ENCODE results near the gene NCBP3.
"Not testable (repeated sequence)": the region's sequence is repeated elsewhere in the genome, so short reads cannot be mapped to it uniquely, and the experiment has no call there.

The NCBP3 gene

DNA sequence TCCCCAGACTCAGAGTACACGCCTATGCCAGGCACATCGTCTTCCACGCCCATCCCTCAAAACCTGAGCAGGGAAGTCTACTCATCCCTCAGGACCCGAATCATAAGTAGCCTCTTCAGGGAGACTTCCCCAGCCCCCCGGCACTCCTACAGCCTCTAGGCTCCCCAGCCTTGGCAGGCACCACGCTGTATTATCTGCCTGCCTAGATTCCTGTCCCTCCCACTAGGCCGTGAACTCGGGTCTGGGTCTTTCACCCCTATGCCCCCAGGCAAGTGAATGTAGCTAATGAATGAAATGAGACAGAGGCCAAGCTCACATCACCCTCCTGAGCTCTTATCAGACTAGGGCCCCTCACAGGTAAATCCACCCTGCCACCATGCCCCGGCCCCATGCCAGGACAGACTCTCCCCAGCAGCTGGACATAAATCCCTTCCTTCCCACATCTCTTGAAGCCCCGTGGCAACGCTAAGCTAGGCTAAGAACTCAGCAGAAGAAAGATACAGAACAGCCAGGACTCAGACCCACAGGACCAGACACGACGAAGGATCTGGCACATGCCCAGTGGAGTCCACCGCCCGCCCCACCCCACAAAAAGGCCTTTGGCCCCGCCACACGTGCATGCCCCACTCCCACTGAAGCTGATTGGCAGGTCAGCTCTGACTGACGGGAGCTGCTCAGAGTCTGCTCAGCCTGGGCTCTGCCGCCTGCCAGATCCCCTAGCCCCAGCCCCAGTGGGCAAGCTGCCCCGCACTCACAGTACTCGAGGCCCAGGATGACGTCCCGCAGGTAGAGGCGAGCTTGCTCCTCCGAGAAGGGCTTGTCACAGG, 33.8 kb upstream of the NCBP3 start:
- no peak for DNase-seq

DNA sequence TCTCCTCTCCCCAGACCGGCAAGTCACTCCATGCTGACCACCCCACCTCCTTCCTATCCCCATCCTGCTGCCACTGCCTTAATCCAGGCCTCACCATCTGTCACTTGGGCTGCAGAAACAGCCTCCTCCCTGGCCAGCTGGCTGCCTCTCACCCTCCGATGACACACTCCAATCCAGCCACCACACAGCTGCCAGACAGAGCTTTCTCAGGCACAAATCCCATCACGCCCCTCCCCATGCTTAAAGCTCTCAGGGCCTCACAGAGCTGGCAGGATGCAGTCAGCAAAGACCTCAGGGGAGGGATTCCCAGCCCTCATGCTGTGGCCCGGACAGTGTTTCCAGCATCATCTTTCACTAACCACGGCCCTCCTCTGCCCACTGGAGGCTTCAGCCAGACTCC, 33.1 kb upstream of the NCBP3 start:
- DNase-seq: no peak

DNA sequence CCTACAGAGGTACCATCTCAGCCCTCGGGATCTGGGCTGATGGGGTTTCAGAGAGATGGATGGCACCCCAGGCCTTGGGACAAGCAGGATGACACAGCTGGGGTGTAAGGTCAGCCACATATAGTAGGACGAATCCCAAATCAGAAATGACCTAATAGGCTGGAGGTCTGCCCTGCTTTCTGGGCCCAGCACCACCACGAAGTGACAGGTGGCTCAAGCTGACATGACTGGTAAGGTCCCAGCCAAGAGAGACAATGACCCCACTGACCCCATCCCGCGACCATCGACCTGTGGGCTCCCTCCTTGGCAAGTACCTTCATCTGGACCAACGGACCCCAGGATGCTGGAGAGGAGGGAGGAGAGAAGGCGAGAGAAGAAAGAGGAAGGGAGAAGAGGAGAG, 31.2 kb upstream of the NCBP3 start:
- no peak for DNase-seq

DNA sequence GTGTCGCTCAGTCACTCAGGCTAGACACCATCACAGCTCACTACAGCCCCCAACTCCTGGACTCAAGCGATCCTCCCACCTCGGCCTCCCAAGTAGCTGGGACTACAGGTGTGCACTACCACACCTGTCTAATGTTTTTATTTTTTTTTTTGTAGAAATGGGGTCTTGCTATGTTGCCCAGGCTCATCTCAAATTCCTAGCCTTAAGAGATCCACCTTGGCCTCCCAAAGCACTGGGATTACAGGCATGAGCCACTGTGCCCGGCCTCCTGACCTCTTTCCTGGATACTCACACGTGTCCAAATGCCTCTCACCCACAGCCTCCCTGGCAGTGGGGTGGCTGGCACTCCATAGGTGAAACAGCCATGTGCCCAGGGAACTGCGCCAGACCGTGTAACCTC, 29.3 kb upstream of the NCBP3 start:
- no peak for DNase-seq

DNA sequence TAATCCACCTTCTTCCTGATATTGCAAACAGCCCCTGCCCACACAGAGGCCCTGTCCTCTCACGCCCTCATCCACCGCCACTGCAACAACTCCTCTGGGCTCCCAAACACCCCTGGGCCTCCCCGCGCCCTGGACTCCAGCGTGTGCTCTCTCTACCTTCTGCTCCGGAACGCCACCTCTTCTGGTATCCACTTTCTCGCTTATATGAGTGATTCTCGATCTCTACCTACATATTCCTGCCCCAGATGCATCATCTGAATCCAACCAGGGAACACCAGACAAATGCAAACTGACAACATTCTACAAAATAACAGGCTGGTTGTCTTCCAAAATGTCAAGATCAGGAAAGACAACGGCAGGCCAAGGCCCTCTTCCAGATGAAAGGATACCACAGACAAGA, 27.8 kb upstream of the NCBP3 start:
- DNase-seq: no peak

DNA sequence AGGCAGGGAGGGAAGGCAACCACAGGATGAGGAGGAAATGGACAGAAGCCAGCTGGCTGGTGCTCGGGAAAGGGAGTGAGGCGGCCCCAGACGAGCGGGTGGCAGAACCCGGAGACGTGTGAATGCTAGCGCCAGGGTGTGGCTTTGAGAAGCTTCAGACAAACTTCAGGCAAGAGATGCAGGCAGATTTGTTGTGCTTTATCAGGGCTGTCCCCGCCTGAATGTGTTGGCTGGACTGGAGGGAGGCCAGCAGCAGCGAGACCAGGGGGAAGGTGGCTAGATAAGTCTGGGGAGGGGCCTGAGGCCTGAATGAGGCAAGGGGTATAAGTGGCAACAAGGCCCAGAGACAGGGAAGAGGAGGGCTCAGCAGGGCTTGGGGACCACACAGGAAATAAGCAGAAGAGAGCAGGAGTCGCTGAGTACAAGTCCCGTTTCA, 24.8 kb upstream of the NCBP3 start:
- DNase-seq: peak; percentile 80

DNA sequence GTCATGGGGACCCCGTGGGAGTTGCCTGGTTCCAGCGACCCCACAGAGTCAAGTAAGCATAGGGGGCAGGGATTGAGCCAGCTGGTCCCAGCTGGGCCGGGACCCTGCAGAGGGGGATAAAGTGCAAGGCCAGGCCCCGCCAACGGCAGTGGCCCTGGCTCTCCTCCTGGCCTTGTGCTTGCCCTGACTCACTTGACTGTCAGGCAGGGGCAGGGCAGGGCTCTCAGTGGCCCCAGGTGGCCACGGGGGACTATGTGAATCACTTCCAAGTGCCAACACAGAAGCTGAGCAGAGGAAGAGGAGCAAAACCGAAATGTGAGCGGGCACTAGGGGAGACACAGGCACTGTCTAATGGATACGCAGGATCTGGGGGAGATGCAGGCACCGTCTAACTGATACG, 21.6 kb upstream of the NCBP3 start:
- no peak for DNase-seq

DNA sequence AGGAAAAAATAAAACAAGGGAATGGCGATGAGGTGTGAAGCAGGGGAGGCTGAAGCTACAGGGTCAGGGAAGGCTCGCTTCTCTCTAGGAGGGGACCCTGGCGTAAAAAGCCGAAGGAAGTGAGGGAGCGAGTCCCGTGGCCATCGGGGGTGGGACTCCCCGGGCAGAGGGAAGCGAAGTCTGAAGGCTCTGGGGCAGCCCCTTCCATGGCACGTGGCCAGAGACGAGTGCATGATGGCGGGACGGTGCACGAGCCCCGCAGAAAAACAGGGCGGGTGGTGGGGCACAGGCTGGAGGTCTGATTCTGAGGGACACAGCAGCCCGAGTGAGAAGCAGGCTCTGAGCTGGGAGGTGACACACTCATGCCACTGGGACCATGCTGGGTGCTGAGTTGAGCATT, 21.1 kb upstream of the NCBP3 start:
- no peak for DNase-seq

DNA sequence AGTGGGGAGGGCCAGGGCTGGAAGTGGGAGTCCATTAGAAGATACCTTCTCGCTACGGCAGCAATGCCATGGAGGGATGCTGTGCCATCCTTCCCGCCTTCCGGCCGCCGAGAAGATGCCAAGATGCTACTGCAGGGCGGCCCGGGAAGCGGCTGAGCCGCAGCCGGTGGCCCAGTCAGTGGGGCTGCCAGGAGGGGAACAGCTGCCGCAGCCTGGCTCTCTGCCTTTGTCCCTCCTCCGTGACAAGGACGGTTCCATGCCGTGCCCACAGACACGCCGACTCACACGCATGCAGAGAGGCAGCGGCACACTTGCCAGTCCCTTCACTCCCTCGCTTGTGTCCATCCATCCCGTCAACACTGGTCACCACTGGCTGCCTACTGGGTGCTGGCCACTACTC, 20.2 kb upstream of the NCBP3 start:
- DNase-seq: no peak

DNA sequence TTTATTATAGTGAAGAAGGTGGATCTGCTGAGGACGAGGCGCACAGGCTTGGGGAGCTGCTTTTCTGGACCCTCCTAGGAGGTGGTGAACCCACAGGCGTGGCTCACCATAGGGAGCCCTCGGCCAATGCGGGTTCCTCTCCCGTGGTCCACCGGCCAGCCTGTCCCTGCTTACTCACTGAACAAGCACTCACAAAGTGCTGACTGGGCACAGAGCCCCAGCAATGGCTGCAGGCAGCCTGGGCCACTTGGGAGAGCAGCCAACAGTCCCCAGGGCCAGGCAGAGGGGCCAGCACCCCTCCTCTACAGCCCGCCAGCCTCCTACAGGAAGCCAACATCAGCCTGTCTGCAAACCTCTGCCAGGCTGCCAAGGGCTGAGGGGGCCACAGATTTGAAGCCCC, 19.1 kb upstream of the NCBP3 start:
- DNase-seq: no peak

DNA sequence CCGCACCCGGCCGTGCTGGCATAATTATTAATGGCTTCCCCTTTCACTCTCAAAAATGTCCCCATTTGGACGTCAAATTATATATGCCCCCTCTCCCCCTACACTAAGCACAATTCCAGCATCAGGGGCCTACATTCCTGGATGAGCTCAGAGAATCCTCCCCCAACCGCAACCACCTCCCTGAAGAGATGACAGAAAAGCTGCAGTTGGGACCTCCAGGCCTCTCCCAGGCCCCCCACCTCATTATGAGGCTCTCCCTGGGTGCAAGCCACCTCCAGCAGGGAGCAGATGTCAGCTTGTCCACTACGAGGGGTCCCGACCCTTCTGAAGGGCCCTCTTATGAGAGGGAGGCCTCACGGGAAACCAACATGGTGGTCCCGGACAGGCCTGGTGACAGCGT, 18.5 kb upstream of the NCBP3 start:
- no peak for DNase-seq

DNA sequence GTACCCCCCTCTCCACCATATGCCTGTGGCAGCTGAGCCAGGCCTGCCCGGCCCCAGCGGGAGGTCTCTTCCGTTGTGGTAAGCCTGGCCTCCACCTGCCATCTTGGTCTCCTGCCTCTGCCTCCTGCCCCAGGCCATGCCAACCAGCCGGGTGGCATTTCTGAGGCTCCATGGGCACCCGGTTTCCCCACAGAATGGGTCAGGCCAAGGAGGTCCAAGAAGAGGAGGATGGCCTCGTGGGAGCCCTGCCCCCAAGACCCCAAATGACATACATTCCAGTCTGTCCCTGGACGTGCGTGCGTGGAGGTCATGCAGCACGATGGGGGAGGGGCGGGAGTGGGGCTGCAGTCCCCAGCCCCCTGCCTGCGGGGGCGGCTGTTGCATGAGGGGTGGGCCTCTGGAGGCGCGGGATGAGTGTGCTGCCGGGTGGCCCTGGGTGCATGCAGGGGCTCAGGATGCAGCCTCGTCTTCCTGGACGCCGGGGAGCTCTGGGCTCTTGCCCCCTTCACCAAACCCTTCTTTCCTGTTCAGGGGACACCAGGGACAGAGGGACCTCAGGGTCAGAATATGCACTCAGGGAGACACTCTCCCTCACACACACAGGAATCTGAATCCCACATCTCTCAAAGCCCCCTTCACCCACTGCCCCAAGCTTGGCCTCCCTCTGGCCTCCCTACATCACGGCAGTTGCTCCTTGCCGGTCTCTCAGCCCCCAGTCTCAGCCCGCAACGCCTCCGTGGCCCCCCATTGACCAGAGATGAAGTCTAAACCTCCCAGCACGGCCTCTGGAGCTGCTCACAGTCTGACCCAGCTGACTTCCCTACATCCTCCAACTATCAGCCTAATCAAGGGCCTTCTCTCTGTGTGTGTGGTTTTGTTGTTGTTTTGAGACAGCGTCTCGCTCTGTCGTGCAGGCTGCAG, 16.0 kb upstream of the NCBP3 start:
- DNase-seq: no peak

DNA sequence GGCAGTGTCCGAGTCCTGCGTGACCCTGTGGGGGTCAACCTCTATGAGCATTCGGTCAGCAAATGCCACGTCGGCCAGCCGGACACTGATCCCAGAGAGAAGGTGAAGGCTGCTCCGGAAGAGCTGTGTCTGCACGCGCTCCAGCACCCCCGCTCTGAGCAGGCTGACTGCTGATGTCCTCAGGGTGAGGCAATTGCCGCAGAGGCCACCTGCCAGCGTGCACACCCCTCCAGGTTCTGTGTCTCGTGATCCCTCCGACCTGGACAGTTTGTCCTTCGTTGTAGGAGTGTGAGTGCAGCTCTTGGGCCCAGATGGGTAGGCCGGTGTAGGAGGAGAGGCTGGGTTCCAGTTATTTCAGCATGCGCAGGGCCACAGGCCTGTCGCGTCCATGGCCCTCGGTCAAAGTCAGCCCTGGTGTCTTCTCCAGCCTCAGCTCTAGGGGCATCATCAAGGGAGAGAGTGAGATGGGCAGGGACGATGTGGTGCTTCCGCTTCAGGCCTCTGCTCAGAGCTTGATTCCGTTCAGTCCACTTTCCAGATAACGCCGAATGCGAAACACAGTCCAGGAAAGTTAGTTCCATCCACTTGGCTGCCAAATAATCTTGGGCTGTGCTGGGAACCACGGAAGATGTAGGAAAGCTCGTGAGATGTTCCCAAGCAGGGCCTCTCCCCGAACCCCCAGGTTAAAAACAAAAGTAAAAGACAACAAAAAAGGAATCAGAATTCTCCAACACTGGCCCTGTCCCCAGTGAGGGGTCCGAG, 15.1 kb upstream of the NCBP3 start:
- no peak for DNase-seq

DNA sequence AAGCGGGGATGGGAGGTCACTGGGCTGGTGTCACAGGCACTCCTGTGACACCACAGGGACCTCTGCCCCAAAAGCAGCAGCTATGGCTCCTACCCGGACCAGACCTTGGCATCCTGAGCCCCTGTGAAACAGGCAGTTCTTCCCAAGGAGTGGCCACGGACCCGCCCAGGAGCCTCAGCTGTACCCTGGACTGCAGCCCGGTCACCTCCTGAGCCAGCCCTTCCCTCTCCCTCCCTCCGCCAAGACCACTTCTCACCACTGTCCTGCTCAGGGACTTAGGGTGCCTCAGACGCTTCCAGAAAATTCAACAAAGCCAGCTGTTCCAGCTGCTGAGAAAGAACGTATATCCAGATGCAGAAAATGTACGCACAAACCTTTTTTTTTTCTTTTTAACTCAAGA, 13.9 kb upstream of the NCBP3 start:
- no peak for DNase-seq

DNA sequence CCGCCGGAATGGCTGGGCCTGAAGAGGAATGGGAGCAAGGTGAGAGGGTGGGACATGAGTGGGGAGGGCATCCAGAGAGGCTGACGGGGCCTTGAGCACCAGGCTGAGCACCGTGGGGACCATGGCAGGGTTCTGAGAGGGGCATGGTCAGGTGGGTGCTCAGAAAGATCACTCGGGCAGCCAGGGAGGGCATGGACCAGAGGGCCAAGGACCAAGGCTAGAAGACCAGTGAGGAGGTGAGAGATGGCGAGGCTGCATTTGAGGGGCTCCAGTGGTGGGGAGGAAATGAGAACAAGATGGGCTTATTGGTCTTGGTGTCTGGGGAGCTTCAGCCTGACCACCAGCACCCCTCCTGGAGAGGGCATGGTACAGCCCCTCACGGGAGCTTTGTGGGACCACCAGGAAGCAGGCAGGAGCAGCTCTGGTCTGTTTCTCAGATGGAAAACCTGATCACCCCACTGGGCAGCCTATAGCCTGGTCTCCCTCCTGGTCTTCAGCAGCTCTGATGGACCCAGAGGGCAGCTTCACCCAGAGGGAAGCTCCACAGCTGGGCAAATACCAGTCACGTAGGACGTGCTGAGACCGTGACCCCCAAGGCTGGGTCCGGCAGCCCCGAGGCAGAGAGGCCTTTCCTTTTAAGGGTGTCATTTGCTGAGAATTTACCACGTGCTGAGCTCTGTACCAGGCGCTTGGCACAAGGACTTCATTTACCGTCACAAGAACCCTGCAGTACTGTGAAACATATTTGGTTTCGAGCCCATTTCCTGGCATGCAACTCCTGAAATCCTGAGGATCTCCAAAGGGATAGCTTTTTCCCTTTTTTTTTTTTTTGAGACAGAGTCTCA, 11.4 kb upstream of the NCBP3 start:
- no peak for DNase-seq

DNA sequence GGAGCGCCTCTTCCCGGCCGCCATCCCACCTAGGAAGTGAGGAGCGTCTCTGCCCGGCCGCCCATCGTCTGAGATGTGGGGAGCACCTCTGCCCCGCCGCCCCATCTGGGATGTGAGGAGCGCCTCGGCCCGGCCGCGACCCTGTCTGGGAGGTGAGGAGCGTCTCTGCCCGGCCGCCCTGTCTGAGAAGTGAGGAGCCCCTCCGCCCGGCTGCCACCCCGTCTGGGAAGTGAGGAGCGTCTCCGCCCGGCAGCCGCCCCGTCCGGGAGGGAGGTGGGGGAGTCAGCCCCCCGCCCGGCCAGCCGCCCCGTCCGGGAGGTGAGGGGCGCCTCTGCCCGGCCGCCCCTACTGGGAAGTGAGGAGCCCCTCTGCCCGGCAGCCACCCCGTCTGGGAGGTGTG, 8.2 kb upstream of the NCBP3 start:
- not testable (repeated sequence) for DNase-seq

DNA sequence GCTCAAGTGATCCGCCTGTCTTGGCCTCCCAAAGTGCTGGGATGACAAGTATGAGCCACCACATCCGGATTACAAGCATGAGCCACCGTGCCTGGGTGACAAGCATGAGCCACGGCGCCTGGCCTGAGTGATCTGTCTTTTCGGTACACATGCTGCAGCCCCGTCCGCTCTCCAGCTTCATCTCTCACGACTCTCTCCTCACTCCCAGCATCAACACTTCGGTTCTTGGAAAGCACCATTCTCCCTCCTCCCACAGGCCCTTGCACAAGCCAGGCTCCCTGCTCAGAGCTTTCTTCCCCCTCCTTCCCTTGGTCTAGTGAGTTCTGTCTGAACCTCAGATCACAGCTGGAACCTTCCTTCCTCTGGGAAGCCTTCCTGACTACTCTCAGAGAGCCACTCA, 6.5 kb upstream of the NCBP3 start:
- no peak for DNase-seq

DNA sequence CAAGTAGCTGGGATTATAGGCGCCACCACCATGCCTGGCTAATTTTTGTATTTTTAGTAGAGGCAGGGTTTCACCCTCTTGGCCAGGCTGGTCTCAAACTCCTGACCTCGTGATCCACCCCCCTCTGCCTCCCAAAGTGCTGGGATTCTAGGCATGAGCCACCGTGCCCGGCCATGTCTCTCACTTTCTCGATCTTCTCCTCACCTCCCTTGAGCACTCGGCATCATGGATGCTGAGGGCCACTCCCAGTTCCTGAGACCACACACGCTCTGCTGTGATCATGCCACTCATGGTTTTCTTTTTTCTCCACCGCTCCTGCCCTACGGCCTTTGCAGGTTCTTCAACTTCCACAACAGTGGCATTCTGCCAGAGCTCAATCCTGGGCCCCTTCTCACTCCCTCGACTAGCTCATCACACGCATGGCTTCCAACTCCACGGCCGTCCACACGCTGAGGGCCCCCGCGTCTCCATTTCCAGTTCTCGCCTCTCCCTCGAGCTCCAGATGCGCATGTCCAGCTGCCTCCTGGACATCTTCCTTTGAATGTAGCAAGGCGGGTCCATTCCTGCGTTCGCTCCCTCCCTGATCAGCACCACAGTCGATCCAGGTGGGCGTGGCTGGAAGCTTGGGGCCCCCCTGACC, 5.5 kb upstream of the NCBP3 start:
- DNase-seq: no peak

DNA sequence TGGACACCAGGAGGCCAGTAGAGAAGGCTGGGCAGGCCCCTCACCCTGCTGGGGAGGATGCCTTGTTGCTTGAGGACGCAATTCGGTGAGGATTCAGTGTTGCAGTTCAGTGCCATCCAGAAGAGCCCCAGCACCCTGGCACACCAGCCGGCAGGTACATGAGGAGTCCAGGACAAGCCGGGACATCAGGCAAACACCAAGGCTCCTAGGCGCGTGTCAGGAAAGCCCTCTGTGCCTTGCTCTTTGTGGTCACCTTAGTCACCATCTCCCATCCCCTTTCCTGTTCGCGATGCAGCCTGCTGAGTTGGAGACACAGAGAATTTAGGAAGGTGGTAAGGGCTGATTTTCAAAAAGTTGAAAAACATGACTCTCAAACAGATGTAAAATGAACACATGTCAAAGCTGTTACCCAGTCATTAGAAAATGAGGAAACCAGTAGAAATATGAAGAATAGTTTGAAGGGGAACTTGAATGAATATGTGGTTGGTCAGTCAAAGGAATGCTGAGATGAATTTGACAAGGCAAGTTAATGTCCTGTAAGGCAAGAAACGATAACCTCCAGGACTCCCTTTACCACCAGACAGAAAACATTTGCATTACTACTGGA, 2.3 kb upstream of the NCBP3 start:
- DNase-seq: no peak

DNA sequence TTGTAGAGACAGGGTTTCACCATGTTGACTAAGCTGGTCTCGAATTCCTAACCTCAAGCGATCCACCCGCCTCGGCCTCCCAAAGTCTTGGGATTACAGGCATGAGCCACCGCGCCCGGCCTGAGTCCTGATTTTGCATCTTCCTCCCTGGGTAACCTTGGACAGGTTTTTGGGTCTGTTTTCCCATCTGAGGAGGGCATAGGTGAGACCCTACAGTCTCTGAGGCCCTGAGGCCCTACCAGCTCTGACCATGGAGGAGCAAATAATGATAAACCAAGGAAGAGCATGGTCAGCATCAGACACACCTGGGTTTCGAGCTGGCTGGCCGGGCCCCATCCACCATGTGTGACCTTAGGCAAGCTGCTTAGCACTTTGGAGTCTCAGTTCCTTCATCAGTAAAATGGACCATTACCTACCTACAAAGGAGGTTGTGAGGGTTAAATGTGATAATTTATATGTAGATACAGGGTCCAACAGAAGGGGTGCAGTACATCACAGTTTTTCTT, 1.2 kb upstream of the NCBP3 start:
- DNase-seq: no peak
